DMS 273 treated with DMSO at 0.1 percent for 48 hours (cell line): ENCODE results near the gene ZNF667.

Source experiments
- DNase-seq: peaks from one replicate; lab custom pipeline; 2025; lab: John Stamatoyannopoulos, UW

Gene ZNF667

DNA sequence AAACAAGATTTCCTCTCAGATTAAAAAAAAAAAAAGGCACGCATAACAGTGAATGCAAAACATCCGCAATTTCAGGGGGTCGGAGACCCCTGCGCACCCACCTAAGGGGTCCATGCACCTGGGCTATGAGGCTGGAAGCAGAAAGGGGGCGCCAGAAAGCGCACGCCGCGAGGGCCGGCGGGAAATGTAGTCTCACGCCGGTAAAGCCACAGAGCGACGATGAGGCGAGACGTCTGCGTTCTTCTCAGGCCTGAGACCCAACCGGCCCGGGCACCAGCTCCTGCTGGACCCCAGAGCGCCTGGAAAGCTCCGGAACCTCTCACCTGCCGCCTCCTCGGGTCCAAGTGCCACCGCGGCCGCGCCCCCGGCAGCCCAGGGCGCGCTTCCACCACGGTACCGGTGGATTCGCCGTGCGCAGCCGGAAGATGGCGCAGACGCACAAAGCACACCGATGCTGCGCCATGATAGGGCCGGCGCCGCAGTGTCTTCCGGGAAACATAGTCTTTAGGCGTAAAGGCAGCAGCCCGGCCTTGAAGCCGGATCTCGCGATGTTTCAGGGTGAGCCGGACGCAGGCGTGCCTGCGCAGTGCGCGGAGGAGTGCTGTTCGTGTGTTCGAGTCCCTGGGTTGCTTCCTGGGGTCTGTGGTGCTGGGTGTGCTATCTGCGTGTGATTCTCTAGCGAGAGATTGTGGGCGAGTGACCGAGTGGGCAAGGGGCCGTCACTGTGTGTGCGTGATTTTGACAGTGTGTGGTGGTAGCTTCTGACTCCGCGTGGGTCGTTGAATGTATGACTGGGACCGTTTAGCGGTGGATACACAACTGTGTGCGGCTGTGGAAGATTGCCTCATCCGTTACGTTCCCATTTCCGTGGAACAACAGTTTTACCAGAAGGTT, 83.8 kb downstream of the ZNF667 start, which contains the start of gene ZNF582:
ZNF582 (minus strand) TSS at position 416 of the 894 bp plus-strand sequence. CDS start 1,782 bp downstream, outside the sequence.
- peak; percentile 68 for DNase-seq
